ENCODE results near the gene GNAQ. TPM values are rescaled to one million over a fixed set of nuclear protein-coding genes. Genes with fewer than 3 reads are reported as not detected.
A peak's percentile ranks its signal among the peaks of the same experiment; 100 is the strongest.
"Not testable (repeated sequence)": the region's sequence is repeated elsewhere in the genome, so short reads cannot be mapped to it uniquely, and the experiment has no call there.

GNAQ gene
- total and polyA plus RNA-seq, 5 donors from 2014 or later, result 8.5 to 79.4 (median 17.4) TPM

DNA sequence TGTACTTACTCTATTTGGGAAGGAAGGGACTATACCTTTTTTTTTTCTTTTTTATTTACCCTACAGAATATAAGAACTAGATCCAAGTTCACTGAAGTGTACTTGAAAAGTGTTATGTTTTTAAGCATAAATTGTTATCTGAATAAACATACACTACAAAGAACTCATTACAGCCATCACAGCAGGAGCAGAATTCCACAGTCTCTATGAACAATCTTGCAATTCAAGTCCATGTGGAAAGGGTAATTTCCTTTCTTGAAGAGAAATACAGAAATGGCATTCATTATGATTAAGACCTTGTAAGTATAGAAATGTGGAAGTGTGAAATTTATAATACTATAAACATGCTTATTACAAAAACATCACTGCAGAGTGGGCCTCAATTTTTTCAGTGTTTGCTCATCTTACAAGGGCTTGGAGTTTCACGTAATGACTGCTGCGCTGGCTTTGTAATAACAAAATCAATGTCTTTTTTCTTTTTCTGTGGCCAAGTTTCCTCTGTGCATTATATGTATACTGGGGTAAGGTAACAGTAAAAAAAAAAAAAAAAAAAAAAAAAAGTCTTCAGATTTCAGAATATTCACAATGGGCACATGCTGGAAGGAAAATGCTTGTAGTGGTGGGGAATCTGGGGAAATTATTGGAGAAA is 306.4 kb downstream of the GNAQ start:
- no peak overlapping the region for H3K4me3 ChIP-seq (ENCODE audit: low read depth, low read length)
- no peak for DNase-seq
- no peaks in the 10 kb centered on the region for H3K27me3 ChIP-seq (ENCODE audit: control insufficient read depth, insufficient read depth, low read length)
- H3K4me1 ChIP-seq (ENCODE audit: control insufficient read depth, insufficient read depth, low read length, poor library complexity, severe bottlenecking), result peaks cover 10% of the 10 kb centered on the region
- peaks cover 43% of the 10 kb centered on the region for H3K36me3 ChIP-seq (ENCODE audit: control insufficient read depth, insufficient read depth, low read length)
- no peaks in the 10 kb centered on the region for H3K27me3 Mint-ChIP-seq
- H3K27ac ChIP-seq (ENCODE audit: insufficient read depth, low read length, poor library complexity, severe bottlenecking), result peak overlapping the region; percentile 28
- no peaks in the 10 kb centered on the region for H3K9me3 Mint-ChIP-seq
- peak overlapping the region in 1 of 4 donors; percentile 32 for H3K4me3 Mint-ChIP-seq
- H3K4me1 Mint-ChIP-seq, result peaks cover 12 to 38% (median 22%) of the 10 kb centered on the region in 4 donors
- H3K36me3 Mint-ChIP-seq, result peaks cover 67% of the 10 kb centered on the region
- H3K9me3 ChIP-seq (ENCODE audit: control insufficient read depth in 2 of 2, low read length in 2 of 2), result no peaks in the 10 kb centered on the region
- H3K27ac Mint-ChIP-seq, result peak overlapping the region in 2 of 3 donors; percentile 2 to 75
- no peak for ATAC-seq (ENCODE audit: low read depth in 2 of 2)

- H3K36me3 Mint-ChIP-seq, result peaks cover 35% of the 10 kb centered on the region
- H3K27ac Mint-ChIP-seq; ATAC-seq (ENCODE audit: low read depth in 2 of 2): not testable (repeated sequence)
Observed at GRCh38 chr9:77721156-77721555, 310.5 kb downstream of the GNAQ start.

GRCh38 chr9:77719321-77719720 is 312.3 kb downstream of the GNAQ start:
- Mint-ChIP-seq H3K36me3 (peaks cover 22% of the 10 kb centered on the region), H3K27ac (no peak overlapping the region)

More at GRCh38 chr9:77721156-77721555, 310.5 kb downstream of the GNAQ start:
- H3K36me3 ChIP-seq (ENCODE audit: control insufficient read depth, insufficient read depth, low read length), result peaks cover 18% of the 10 kb centered on the region
- peaks cover 7 to 21% (median 13%) of the 10 kb centered on the region in 4 donors for H3K4me1 Mint-ChIP-seq
- not testable (repeated sequence) for H3K27ac ChIP-seq (ENCODE audit: insufficient read depth, low read length, poor library complexity, severe bottlenecking); H3K27me3 Mint-ChIP-seq; H3K4me3 Mint-ChIP-seq; H3K27me3 ChIP-seq (ENCODE audit: control insufficient read depth, insufficient read depth, low read length); DNase-seq; H3K4me3 ChIP-seq (ENCODE audit: low read depth, low read length); H3K9me3 ChIP-seq (ENCODE audit: control insufficient read depth in 2 of 2, low read length in 2 of 2); H3K4me1 ChIP-seq (ENCODE audit: control insufficient read depth, insufficient read depth, low read length, poor library complexity, severe bottlenecking); H3K9me3 Mint-ChIP-seq

DNA sequence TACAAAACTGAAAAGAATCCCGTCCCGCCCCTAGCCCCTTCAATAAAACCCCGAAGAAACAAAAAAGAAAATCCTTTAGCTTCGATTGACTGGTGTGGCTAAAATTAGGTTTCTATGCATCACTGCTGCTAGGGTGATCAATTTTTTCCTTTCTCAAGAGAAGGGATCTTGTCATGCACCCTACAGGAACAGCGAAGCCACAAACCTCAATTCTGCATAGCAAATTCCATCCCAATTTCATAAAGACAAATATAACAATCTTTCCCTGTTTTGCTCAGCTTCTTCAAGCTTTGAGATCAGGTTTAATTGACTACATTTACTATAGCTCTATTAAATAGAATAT is 313.3 kb downstream of the GNAQ start:
- peaks cover 0 to 16% (median 3%) of the 10 kb centered on the region in 4 donors for H3K4me1 Mint-ChIP-seq
- ATAC-seq (ENCODE audit: low read depth in 2 of 2), result not testable (repeated sequence)

More at GRCh38 chr9:77719321-77719720, 312.3 kb downstream of the GNAQ start:
- Mint-ChIP-seq H3K9me3 (no peaks in the 10 kb centered on the region), H3K4me1 (peaks cover 2 to 16% (median 3%) of the 10 kb centered on the region in 4 donors), H3K4me3 (no peak overlapping the region), H3K27me3 (peaks cover 1% of the 10 kb centered on the region)
- no peaks in the 10 kb centered on the region for H3K27me3 ChIP-seq (ENCODE audit: control insufficient read depth, insufficient read depth, low read length)
- H3K4me1 ChIP-seq (ENCODE audit: control insufficient read depth, insufficient read depth, low read length, poor library complexity, severe bottlenecking), result no peaks in the 10 kb centered on the region
- ATAC-seq (ENCODE audit: low read depth in 2 of 2) (no peak), DNase-seq (no peak)
- H3K4me3 ChIP-seq (ENCODE audit: low read depth, low read length), result no peak overlapping the region
- H3K36me3 ChIP-seq (ENCODE audit: control insufficient read depth, insufficient read depth, low read length), result peaks cover 9% of the 10 kb centered on the region
- no peak overlapping the region for H3K27ac ChIP-seq (ENCODE audit: insufficient read depth, low read length, poor library complexity, severe bottlenecking)
- no peaks in the 10 kb centered on the region for H3K9me3 ChIP-seq (ENCODE audit: control insufficient read depth in 2 of 2, low read length in 2 of 2)

DNA sequence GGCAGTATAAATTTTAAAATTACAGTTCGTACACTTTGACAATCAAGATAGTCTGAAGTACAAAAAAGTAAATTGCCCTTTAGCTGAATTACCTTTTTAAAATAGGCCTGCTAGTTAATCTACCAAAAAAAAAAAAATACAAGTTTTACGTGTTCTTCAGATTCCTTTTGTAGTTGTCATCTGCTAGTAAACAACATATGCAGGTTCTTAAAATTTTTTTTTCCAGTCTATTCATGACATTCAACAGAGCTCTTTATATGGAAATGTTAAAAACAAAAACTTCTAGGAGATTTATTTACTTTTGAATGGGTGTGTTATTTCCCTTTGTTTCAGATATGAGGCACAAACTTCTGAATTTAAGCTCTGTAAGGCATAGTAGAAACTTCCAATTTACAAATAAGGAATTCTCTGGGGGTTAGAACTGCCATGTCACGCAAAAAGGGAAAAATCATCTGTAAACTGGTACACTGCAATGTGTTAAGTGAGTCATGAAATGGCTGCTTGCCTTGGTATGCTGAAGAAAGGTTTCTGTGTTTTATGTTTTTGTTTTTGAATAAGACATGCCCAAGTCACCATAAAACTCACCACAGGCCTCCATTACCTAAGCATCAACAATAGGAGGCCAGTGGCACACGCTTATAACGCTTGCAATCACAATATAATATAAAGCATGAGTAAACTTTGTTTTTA is 313.9 kb downstream of the GNAQ start:
- H3K36me3 ChIP-seq (ENCODE audit: control insufficient read depth, insufficient read depth, low read length); H3K4me3 ChIP-seq (ENCODE audit: low read depth, low read length); H3K9me3 ChIP-seq (ENCODE audit: control insufficient read depth in 2 of 2, low read length in 2 of 2); H3K27me3 Mint-ChIP-seq; H3K27ac ChIP-seq (ENCODE audit: insufficient read depth, low read length, poor library complexity, severe bottlenecking); H3K27me3 ChIP-seq (ENCODE audit: control insufficient read depth, insufficient read depth, low read length); H3K27ac Mint-ChIP-seq; DNase-seq; H3K9me3 Mint-ChIP-seq; H3K4me1 ChIP-seq (ENCODE audit: control insufficient read depth, insufficient read depth, low read length, poor library complexity, severe bottlenecking); ATAC-seq (ENCODE audit: low read depth in 2 of 2): not testable (repeated sequence)
- Mint-ChIP-seq H3K36me3 (peaks cover 12% of the 10 kb centered on the region), H3K4me1 (peaks cover 0 to 16% (median 3%) of the 10 kb centered on the region in 4 donors), H3K4me3 (peak overlapping the region in 1 of 4 donors; percentile 74)

More for the DNA sequence above, 313.3 kb downstream of the GNAQ start:
- not testable (repeated sequence) for H3K27me3 ChIP-seq (ENCODE audit: control insufficient read depth, insufficient read depth, low read length); DNase-seq; H3K36me3 ChIP-seq (ENCODE audit: control insufficient read depth, insufficient read depth, low read length); H3K27ac ChIP-seq (ENCODE audit: insufficient read depth, low read length, poor library complexity, severe bottlenecking); H3K27ac Mint-ChIP-seq; H3K4me1 ChIP-seq (ENCODE audit: control insufficient read depth, insufficient read depth, low read length, poor library complexity, severe bottlenecking); H3K4me3 ChIP-seq (ENCODE audit: low read depth, low read length); H3K27me3 Mint-ChIP-seq; H3K4me3 Mint-ChIP-seq; H3K9me3 ChIP-seq (ENCODE audit: control insufficient read depth in 2 of 2, low read length in 2 of 2); H3K9me3 Mint-ChIP-seq
- H3K36me3 Mint-ChIP-seq, result peaks cover 14% of the 10 kb centered on the region

DNA sequence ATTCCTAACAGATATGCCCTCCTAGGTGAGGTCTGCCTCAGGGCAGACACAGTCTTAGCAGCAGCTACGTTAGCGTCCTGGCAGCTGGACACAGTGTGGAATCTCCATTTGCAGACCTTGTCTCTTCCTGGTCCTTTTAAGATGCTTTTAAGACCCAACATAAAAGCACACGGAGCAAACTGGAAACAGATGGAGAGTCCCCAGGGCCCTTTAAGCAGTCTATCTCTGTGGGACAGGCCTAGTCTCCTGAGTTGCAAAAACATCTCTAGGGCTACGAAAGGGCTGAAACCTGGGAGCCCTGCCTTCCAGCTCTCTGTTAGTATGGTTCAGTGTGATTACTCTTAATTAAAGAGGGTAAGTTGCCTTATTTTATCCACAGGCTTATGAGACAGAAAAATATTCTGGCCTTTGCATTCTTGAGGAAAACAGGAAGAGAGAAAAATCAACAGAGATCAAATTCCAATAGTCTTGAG is 317.5 kb downstream of the GNAQ start:
- no peaks in the 10 kb centered on the region for H3K4me1 ChIP-seq (ENCODE audit: control insufficient read depth, insufficient read depth, low read length, poor library complexity, severe bottlenecking)
- H3K4me3 Mint-ChIP-seq, result no peak overlapping the region
- no peaks in the 10 kb centered on the region for H3K36me3 ChIP-seq (ENCODE audit: control insufficient read depth, insufficient read depth, low read length)
- peaks cover 0 to 8% (median under 1%) of the 10 kb centered on the region in 4 donors for H3K4me1 Mint-ChIP-seq
- H3K36me3 Mint-ChIP-seq, result no peaks in the 10 kb centered on the region
- H3K27ac ChIP-seq (ENCODE audit: insufficient read depth, low read length, poor library complexity, severe bottlenecking), result no peak overlapping the region
- no peak for DNase-seq
- ATAC-seq (ENCODE audit: low read depth in 2 of 2), result no peak
- H3K27me3 ChIP-seq (ENCODE audit: control insufficient read depth, insufficient read depth, low read length), result peaks cover 2% of the 10 kb centered on the region
- H3K9me3 ChIP-seq (ENCODE audit: control insufficient read depth in 2 of 2, low read length in 2 of 2), result no peaks in the 10 kb centered on the region
- peaks cover 4% of the 10 kb centered on the region for H3K27me3 Mint-ChIP-seq
- H3K27ac Mint-ChIP-seq, result no peak overlapping the region
- peaks cover 0 to 6% (median 2%) of the 10 kb centered on the region in 7 donors for H3K9me3 Mint-ChIP-seq
- no peak overlapping the region for H3K4me3 ChIP-seq (ENCODE audit: low read depth, low read length)

DNA sequence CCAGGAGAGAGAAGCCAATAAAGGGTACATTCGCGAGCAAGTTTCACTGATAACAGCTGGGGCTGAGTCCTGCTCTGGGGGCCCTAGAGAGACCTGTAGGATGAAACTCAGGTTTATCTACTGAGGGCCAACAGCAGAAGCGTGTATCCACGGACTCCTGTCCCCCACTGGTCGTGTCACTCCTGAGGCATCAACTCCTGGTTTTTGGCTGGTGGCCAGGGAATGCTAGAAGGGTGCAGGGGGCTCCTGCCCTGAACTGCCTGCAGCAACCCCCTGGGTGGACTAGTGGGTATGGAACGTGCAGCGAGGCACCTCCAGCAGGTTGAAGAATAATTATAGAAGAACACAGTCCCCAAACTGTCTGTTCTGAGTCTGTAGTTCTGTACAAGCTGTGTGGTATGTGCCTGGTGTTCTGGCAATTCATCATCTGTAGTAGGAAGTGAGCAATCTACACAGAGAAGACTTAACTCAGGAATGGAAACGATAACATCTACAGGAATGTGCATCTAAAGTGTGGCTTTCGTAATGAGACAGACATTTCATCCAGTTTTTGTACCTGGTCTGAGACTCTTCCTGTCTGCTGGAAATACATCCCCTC is 319.0 kb downstream of the GNAQ start:
- Histone ChIP-seq H3K9me3 (ENCODE audit: control insufficient read depth in 2 of 2, low read length in 2 of 2) (no peaks in the 10 kb centered on the region), H3K4me1 (ENCODE audit: control insufficient read depth, insufficient read depth, low read length, poor library complexity, severe bottlenecking) (no peaks in the 10 kb centered on the region), H3K27me3 (ENCODE audit: control insufficient read depth, insufficient read depth, low read length) (peaks cover 2% of the 10 kb centered on the region), H3K27ac (ENCODE audit: insufficient read depth, low read length, poor library complexity, severe bottlenecking) (no peak overlapping the region), H3K4me3 (ENCODE audit: low read depth, low read length) (no peak overlapping the region), H3K36me3 (ENCODE audit: control insufficient read depth, insufficient read depth, low read length) (no peaks in the 10 kb centered on the region)
- ATAC-seq (ENCODE audit: low read depth in 2 of 2), result no peak
- no peak overlapping the region for H3K27ac Mint-ChIP-seq
- peaks cover 4% of the 10 kb centered on the region for H3K27me3 Mint-ChIP-seq
- H3K36me3 Mint-ChIP-seq, result no peaks in the 10 kb centered on the region
- peaks cover 0 to 5% (median 0%) of the 10 kb centered on the region in 4 donors for H3K4me1 Mint-ChIP-seq
- H3K9me3 Mint-ChIP-seq, result peaks cover 1 to 15% (median 4%) of the 10 kb centered on the region in 7 donors
- no peak overlapping the region for H3K4me3 Mint-ChIP-seq
- DNase-seq, result no peak

Measured in CD4-positive, CD25-positive, alpha-beta regulatory T cell (primary cell).